ENCODE results near the gene PACS2. TPM values are rescaled to one million over a fixed set of nuclear protein-coding genes. Genes with fewer than 3 reads are reported as not detected.
"Not testable (repeated sequence)": the region's sequence is repeated elsewhere in the genome, so short reads cannot be mapped to it uniquely, and the experiment has no call there.

The PACS2 gene
- total RNA-seq, 2 donors from 2014 or later: 80.4 to 125 TPM

DNA sequence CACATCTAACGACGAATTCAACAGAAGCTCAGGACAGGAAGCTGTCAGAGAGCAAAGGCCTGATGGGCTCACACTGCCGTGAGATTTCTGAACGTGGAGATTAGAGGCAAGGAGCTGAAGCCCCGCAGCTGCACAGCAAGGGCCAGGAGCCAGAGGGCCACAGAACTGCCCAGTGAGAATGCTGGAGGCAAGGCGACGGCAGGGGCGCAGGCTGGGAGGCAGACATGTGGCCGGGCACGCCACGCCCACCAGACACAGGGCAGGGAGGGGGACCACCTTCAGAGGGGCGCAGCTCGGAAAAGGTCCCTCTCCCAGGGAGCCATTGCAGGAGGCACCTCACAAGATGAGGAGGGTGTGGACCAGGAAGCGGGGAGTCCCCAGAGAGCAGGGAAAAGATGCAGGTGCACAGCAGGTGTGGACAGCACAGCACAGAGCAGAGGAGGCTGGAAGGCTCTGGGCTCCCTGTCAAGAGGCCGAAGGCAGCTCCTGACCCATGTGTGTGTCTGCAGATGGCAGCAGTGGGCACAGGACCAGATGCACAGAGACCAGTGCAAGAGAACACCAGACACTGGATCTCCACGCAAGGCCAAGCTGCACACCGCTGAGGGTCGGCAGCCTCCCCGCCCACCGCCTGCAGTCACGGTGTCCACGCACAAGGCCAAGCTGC, 43.2 kb upstream of the PACS2 start:
- TF ChIP-seq, protein P1, sequence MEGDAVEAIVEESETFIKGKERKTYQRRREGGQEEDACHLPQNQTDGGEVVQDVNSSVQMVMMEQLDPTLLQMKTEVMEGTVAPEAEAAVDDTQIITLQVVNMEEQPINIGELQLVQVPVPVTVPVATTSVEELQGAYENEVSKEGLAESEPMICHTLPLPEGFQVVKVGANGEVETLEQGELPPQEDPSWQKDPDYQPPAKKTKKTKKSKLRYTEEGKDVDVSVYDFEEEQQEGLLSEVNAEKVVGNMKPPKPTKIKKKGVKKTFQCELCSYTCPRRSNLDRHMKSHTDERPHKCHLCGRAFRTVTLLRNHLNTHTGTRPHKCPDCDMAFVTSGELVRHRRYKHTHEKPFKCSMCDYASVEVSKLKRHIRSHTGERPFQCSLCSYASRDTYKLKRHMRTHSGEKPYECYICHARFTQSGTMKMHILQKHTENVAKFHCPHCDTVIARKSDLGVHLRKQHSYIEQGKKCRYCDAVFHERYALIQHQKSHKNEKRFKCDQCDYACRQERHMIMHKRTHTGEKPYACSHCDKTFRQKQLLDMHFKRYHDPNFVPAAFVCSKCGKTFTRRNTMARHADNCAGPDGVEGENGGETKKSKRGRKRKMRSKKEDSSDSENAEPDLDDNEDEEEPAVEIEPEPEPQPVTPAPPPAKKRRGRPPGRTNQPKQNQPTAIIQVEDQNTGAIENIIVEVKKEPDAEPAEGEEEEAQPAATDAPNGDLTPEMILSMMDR (IDR thresholded peaks at IDR 0.05): no peak
- ATAC-seq (ENCODE audit: insufficient number of reproducible peaks, low FRiP score, low read depth): no peak

DNA sequence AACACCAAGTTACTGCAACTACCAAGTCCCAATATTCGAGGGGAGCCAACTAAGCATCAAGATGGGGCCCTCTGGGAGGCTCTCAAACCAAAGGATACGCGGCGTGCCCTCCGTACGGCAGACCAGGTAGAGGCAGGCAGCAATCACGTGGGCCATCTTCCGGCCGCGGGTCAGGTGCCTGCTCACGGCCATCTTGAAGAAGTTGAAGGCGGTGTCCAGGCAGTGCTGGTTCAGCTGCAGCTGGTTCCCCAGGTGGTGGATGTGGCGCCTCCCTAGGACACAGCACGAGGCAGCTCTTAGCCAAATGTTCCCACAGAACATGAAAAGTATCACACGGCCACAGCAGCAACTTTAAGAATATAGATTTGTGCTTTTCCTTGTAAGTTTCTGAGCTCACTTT, 41.9 kb upstream of the PACS2 start:
- no peak for DNase-seq (ENCODE audit: low spot score)
- Histone ChIP-seq H3K4me1 (ENCODE audit: control insufficient read depth in 1 of 2, low read depth in 2 of 2) (no peaks in the 10 kb centered on the region), H3K4me3 (no peak overlapping the region), H3K36me3 (peaks cover 7% of the 10 kb centered on the region), H3K27me3 (replicated peaks; ENCODE audit: insufficient read depth) (no peaks in the 10 kb centered on the region), H3K27ac (no peak overlapping the region), H3K9me3 (no peaks in the 10 kb centered on the region)
- no peak for ATAC-seq (ENCODE audit: insufficient number of reproducible peaks, low FRiP score, low read depth)
- TF ChIP-seq, protein P1 (IDR thresholded peaks at IDR 0.05): no peak

More for the DNA sequence above, 43.2 kb upstream of the PACS2 start:
- Histone ChIP-seq H3K27me3 (replicated peaks; ENCODE audit: insufficient read depth) (no peaks in the 10 kb centered on the region), H3K9me3 (no peaks in the 10 kb centered on the region), H3K27ac (no peak overlapping the region), H3K4me1 (ENCODE audit: control insufficient read depth in 1 of 2, low read depth in 2 of 2) (no peaks in the 10 kb centered on the region), H3K4me3 (no peak overlapping the region), H3K36me3 (peaks cover 7% of the 10 kb centered on the region)
- no peak for DNase-seq (ENCODE audit: low spot score)

DNA sequence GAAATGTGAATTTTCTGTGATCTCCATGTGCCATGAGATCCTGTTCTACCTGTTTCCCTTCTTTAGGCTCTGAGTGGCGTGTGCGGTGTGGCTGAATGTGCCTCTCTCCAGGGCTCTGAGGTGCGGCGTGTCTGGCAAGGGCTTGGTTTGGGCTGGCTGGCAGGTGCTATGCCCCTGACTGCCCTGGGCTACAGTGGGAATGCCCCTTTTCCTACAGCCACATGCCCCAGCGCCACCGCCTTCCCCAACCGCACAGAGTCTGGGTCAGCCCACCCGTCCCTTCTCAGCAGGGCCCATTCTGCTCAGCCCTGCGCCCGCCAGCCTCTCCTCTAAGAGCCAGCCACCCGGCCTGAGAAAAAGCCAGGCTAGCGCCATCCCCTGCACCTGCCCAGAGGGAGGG, 41.5 kb upstream of the PACS2 start:
- DNase-seq (ENCODE audit: low spot score): no peak
- Histone ChIP-seq H3K27me3 (replicated peaks; ENCODE audit: insufficient read depth) (no peaks in the 10 kb centered on the region), H3K4me1 (ENCODE audit: control insufficient read depth in 1 of 2, low read depth in 2 of 2) (no peaks in the 10 kb centered on the region), H3K9me3 (no peaks in the 10 kb centered on the region), H3K4me3 (no peak overlapping the region), H3K27ac (no peak overlapping the region), H3K36me3 (peaks cover 7% of the 10 kb centered on the region)
- TF ChIP-seq, protein P1 (IDR thresholded peaks at IDR 0.05): no peak
- no peak for ATAC-seq (ENCODE audit: insufficient number of reproducible peaks, low FRiP score, low read depth)

DNA sequence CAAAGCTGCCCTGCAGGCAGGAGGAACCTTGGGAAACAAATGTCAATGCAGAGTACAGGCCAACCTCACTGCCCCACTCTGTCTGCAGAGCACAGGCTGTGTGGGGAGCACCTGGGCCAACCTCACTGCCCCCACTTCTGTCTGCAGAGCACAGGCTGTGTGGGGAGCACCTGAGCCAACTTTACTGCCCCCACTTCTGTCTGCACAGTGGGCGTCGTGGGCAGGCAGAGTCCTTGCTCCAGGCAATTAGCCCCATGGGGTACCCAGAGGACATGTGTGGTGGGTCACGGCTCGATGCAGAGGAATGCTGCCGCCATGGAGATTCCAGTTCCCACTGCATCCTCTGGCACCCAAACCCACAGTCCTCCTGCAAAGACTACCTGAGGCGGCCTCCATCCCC, 39.9 kb upstream of the PACS2 start:
- peaks cover 3% of the 10 kb centered on the region for H3K36me3 ChIP-seq
- no peak overlapping the region for H3K4me3 ChIP-seq
- DNase-seq (ENCODE audit: low spot score) (no peak), ATAC-seq (ENCODE audit: insufficient number of reproducible peaks, low FRiP score, low read depth) (no peak)
- H3K9me3 ChIP-seq: no peaks in the 10 kb centered on the region
- H3K4me1 ChIP-seq (ENCODE audit: control insufficient read depth in 1 of 2, low read depth in 2 of 2): no peaks in the 10 kb centered on the region
- H3K27ac ChIP-seq: no peak overlapping the region
- TF ChIP-seq, protein P1 (IDR thresholded peaks at IDR 0.05): no peak
- no peaks in the 10 kb centered on the region for H3K27me3 ChIP-seq (replicated peaks; ENCODE audit: insufficient read depth)

DNA sequence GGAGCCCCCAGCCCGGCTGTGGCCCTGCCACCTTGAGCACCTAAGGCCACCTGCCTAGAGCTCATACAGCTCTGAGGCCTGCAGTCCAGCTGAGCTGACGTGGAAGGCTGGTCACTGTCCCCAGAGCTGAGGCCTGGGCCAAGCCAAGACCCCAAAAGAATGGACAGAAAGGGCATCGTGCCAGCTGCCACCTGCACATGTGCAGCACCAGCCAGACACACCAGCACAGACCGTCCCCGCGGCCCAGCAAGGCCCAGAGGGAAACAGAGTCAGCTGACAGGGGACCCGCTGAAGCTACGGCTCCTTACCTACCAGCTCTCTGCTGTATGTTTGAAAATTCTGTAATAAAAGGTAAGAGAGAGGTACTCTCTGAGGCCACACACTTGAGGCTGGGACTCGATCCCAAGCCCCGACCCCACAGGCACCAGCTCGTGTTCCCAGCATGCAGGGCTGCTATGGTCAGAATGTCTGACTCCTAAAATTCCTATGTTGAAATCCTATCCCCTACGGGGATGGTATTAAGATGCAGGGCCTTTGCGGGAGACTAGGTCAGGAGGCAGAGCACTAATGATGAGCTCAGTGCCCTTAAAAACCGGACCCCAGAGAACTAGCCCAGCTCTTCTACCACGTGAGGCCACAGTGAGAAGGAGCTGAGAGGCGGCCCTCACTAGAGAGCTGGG, 39.1 kb upstream of the PACS2 start:
- ATAC-seq (ENCODE audit: insufficient number of reproducible peaks, low FRiP score, low read depth) (no peak), DNase-seq (ENCODE audit: low spot score) (no peak)
- H3K9me3 ChIP-seq: no peaks in the 10 kb centered on the region
- H3K27me3 ChIP-seq (replicated peaks; ENCODE audit: insufficient read depth): no peaks in the 10 kb centered on the region
- no peaks in the 10 kb centered on the region for H3K4me1 ChIP-seq (ENCODE audit: control insufficient read depth in 1 of 2, low read depth in 2 of 2)
- no peak overlapping the region for H3K4me3 ChIP-seq
- H3K27ac ChIP-seq: no peak overlapping the region
- H3K36me3 ChIP-seq: peaks cover 3% of the 10 kb centered on the region
- TF ChIP-seq, protein P1 (IDR thresholded peaks at IDR 0.05): no peak

DNA sequence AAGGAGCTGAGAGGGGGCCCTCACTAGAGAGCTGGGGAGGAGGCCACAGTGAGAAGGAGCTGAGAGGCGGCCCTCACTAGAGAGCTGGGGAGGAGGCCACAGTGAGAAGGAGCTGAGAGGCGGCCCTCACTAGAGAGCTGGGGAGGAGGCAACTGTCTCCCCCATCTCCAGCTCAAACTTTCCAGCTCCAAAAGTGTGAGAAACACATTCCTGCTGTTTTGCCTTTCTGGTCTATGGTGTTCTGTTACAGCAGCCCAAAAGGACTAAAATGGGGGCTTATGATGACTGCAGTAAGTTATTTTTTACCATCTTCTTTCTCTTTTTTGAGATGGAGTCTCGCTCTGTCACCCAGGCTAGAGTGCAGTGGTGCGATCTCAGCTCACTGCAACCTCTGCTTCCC, 37.1 kb upstream of the PACS2 start:
- DNase-seq (ENCODE audit: low spot score): not testable (repeated sequence)

More for the DNA sequence above, 37.1 kb upstream of the PACS2 start:
- H3K9me3 ChIP-seq; ATAC-seq (ENCODE audit: insufficient number of reproducible peaks, low FRiP score, low read depth); H3K4me3 ChIP-seq; H3K36me3 ChIP-seq; H3K27me3 ChIP-seq (replicated peaks; ENCODE audit: insufficient read depth); H3K4me1 ChIP-seq (ENCODE audit: control insufficient read depth in 1 of 2, low read depth in 2 of 2); H3K27ac ChIP-seq: not testable (repeated sequence)

All from thoracic aorta (tissue), 2 donors.